ENCODE data around the gene HLA-DQB2.
"Not testable (repeated sequence)": the region's sequence is repeated elsewhere in the genome, so short reads cannot be mapped to it uniquely, and the experiment has no call there.

The HLA-DQB2 gene

DNA sequence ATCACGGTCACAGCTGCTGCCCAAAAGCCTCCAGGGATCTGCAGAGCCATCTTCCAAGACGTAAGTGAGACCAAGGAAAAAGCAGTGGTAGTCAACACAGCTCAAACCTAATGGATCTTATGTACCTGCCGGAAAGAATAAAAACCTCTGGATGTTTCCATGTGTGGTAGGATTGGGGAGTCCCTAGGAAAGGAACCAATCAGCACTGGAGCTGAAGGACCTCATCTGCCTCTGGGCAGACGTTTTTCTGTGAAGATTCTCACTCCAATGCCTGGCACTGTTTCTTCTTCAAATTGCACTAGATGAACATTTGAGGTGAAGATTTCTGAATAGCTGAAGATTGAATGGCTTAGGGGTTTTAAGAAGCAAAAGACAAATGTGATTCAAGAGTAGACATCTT lies at the start of gene HLA-DQB2:
Gene HLA-DQB2, minus strand, starts transcription at position 112 of the 400 bp plus-strand sequence. Its CDS starts 62 bp downstream, at position 50.
- no peak for FAIRE-seq

DNA sequence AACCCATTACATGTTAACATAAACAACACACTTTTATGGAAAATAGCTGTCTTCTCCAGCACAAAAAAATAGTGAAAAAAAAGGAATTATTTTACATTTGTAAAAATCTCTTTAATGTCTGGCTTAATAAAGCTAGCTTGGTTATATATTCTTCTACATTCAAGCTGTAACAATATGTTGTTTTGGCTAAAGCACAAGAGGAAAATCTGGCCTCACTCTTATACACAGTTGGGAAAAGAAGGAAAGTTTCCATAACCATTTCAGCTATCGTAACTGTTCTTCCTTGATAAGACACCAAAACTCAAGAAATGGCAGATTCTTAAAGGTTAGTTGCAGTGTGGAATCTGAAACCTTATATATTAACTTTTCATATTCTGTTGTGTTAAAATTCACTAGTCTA lies 45.8 kb upstream of the HLA-DQB2 start:
- FAIRE-seq: no peak

DNA sequence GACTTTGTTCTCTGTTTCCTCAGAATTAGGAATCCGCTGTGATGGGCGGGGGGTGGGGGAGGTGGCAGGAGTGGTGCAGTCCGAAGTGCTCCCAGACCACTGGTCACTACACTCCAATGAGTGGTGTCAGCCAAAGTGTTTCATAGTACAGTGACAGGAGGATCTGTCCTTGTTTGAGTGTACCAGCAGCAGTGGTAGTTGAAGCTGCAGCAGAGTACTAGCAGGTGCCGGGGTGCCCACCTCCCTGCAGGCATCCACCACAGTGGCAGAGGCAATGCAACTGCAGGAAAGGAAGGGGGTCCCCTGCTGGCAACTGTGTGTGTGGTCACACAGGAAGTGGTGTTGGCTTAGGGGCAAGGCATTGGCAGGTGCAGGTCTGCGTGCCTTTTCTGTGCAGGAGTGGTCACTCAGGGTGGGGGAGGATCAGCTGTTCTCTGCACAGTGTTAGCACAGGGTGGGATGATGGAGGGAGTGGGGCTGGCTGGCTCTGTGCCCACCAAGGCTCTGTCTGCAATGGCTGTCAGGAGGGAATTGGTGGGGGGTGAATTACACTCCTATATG lies 43.8 kb upstream of the HLA-DQB2 start:
- FAIRE-seq: no peak

DNA sequence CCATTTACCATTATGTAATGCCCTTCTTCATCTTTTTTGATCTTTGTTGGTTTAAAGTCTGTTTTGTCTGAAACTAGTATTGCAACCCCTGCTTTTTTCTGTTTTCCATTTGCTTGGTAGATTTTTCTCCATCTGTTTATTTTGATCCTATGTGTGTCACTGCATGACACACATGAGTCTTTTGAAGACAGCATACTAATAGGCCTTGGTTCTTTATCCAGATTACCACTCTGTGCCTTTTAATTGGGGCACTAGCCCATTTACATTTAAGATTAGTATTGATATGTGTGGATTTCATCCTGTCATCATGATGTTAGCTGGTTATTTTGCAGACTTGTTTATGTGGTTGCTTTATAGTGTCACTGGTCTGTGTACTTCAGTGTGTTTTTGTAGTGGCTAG lies 42.1 kb upstream of the HLA-DQB2 start:
- not testable (repeated sequence) for FAIRE-seq

GRCh38 chr6:32803416-32803815 lies 40.1 kb upstream of the HLA-DQB2 start:
- no peak for FAIRE-seq

DNA sequence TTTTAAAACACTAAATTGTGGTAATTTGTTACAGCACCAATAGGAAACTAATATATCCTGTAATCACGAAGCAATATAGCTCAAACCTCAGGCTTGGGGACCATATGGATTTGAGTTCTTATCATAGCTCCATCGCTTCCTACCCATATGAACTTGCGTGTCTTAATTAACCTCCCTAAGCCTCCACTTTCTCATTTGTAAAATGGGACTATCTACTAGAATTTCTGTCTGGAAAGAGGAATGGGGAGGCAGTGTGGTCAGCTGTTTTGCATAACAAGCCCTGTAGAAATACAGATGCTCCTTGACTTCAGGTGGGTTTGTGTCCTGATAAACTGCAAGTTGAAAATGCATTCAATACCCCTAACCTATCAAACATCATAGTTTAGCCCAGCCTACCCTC lies 36.4 kb upstream of the HLA-DQB2 start:
- FAIRE-seq: no peak

- FAIRE-seq: no peak
These were observed 35.8 kb upstream of the HLA-DQB2 start for GRCh38 chr6:32799168-32799567.

- FAIRE-seq: peak; percentile 77
These were observed 33.8 kb upstream of the HLA-DQB2 start for GRCh38 chr6:32796848-32797776.

GRCh38 chr6:32794510-32794909 lies 31.2 kb upstream of the HLA-DQB2 start:
- no peak for FAIRE-seq

DNA sequence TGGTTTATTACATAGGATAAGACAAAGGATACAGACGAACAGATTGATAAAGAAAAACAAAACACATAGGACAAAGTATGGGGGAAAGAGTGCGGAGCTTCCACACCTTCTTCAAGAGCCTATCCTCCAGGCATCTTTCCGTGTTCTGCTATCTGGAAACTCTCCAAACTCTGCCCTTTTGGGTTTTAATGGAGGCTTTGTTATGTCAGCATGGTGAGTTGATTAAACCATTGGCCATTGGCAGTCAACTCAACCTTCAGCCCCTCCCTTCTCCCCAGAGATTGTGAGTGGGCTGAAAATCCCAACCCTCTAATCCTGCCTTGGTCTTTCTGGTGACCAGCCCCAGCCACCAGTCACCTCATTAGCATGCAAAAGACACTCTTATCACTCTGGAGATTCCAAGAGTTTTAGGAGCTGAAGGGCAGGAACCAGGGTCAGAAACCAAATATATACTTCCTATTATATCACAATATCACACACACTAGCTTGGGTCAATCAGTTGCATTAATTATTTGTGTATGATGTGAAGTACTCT lies 29.6 kb upstream of the HLA-DQB2 start:
- FAIRE-seq: no peak

GRCh38 chr6:32790306-32790705 lies 27.0 kb upstream of the HLA-DQB2 start:
- no peak for FAIRE-seq

DNA sequence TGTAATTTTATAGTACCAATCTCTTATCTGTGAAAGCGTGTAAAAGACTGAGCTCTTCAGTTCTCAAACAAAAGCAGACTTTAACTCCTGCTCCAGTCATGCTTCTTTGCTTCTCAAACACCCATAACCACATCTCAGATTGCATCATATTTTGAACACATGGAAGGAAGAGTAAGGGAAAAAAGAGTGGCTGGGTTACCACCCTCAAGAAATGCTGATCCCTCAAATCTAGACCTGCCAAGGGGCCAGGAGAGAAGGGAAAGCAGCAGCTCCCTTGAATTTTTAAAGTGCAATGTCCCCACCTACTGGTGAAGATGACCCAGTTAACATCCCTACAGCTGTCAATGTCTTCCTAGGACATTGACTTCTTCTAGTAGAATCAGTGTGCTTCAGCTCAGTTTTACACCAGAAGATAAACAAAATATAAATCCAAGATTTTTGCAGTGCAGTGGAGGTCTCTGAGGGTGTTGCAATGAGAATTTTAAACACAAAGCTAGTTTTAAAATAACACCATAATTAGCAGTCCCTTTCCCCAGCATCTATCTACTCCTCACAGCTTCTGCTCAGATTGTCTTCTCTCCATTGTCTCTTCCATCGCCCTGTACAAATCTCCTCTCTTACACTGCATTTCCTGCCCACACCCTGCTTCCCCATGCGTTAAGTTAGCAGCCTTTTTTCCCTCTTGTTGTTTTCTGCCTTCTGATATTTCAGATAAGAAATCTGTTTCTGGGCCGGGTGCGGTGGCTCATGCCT lies 22.6 kb upstream of the HLA-DQB2 start:
- FAIRE-seq: no peak

- not testable (repeated sequence) for FAIRE-seq
These were observed 19.6 kb upstream of the HLA-DQB2 start for GRCh38 chr6:32782923-32783322.

DNA sequence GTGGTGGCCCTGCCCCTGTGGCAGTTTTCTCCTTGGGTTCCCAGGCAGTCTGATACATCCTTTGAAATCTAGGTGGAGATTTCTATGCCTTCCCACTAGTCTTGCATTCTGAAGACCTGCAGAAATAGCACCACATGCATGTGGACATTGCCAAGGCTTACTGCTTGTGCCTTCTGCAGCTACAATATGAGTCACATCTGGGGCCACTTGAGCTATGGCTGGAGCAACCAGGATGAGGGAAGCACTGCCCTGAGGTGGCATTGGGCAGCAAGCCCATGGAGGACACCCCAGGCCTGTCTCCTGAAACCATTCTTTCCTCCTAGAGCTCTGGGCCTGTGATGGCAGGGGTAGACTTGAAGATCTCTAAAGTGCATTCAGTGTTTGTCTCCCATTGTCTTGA lies 15.7 kb upstream of the HLA-DQB2 start:
- no peak for FAIRE-seq

DNA sequence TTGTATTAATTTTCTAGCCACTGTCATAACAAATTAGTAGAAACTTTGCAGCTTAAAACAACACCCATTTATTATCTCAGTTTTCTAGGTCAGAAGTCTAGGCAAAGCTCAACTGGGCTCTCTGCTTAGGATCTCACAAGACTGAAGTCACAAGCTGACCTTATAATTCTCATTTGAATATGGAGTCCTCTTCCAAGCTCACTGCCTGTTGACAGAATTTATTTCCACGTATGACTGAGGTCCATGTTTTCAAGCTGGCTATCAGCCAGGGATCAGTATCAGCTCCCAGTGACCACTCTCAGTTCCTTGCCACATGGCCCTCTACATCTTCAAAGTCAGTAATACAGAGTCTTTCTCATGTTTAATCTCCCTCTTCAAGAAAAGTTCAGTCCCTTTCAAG lies 11.7 kb upstream of the HLA-DQB2 start:
- FAIRE-seq: no peak

DNA sequence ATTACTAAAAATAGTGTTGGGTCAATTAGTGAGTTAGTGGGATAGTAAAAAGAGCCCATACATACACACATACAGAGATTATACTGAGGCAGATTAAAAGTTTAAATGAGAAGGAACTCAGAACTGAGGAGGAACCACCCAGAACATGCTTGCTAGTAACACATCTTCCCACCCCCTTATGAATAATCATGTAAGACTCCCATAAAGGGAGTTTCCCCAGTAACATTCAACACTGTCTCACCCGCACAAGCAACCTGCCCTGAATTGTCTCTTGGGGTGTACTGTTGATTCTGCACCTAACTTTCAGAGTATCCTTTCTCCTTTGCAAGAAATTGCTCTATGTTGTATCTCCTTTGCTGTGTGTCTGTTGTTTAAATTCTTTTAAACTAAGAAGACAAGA lies 11.1 kb upstream of the HLA-DQB2 start:
- FAIRE-seq: no peak

DNA sequence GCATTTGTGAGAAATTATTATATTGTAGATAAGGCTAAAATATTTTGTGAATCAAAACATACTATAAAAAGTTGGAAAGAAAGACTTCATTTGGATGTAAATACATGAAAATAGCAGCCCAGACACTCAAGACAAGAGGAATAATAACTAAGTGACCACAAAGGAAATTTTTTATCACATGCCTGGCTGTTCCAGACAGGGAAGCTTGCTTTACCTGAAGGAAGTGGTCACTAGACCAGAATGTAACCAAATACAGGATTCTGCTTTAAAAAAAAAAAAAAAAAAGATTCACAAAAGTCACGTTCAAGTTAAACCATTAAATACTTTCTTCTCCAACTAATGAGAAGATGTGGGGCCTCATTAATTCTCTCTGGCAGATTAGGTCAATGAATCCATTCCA lies 9.3 kb upstream of the HLA-DQB2 start:
- no peak for FAIRE-seq

- no peak for FAIRE-seq
These were observed 716 bp upstream of the HLA-DQB2 start for GRCh38 chr6:32764048-32764447.

DNA sequence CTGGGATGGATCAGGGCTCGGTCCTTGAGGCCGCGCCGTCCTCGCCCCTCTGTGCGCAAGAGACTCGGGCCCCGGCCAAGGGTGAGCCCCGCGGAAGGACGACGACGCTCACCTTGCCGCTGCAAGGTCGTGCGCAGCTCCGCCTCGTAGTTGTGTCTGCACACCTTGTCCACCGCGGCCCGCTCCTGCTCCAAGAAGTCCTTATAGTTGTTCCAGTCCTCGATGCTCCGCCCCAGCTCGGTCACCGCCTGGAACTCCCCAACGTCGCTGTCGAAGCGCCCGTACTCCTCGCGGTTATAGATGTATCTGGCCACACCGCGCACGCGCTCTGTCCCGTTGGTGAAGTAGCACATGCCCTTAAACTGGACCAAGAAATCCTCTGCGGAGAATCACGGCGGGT lies 1.8 kb downstream of the HLA-DQB2 start:
- FAIRE-seq: no peak

- FAIRE-seq: no peak
These were observed 2.3 kb downstream of the HLA-DQB2 start for GRCh38 chr6:32761072-32761471.

DNA sequence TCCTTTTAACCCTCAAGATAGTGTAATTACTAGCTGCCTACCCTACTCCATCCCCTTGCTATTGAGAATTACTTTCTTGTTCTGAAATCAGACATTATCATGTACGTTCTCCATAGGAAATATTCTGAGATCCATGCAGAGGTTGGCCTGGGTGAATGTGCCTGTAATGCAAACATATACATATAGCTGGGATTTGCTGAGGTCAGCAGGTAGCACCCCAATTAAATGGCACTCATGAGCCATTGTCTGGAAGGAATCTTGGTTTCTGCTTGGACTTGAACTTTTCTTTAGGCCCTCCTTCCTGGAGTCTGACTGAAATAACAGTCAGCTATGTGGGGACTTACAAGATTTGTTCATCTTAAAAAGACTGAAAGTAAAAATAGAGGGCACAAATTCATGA lies 3.7 kb downstream of the HLA-DQB2 start:
- no peak for FAIRE-seq

GRCh38 chr6:32752580-32752979 lies 10.8 kb downstream of the HLA-DQB2 start:
- no peak for FAIRE-seq

DNA sequence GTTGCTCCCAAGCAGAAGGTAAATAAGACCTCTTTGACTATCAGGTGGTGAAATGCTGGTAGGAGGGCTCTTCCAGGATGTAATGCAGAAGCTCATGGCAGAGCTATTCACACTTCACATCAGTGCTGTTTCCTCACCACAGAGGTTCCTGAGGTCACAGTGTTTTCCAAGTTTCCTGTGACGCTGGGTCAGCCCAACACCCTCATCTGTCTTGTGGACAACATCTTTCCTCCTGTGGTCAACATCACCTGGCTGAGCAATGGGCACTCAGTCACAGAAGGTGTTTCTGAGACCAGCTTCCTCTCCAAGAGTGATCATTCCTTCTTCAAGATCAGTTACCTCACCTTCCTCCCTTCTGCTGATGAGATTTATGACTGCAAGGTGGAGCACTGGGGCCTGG lies 17.7 kb downstream of the HLA-DQB2 start:
- not testable (repeated sequence) for FAIRE-seq
